ENCODE results near the gene LRRC75B. TPM values are rescaled to one million over a fixed set of nuclear protein-coding genes. Genes with fewer than 3 reads are reported as not detected.
A peak's percentile ranks its signal among the peaks of the same experiment; 100 is the strongest.

The LRRC75B gene
- total and polyA plus RNA-seq, 2 donors from 2014 or later: 23.4 to 47.6 TPM

- Histone ChIP-seq H3K36me3 (ENCODE audit: control insufficient read depth in 2 of 3, insufficient read depth in 3 of 3, low read length in 3 of 3) (peaks cover 0 to 1% (median 0%) of the 10 kb centered on the region in 3 donors), H3K4me3 (ENCODE audit: low read length in 3 of 3) (no peak overlapping the region), H3K9ac (ENCODE audit: low read length in 3 of 3) (no peak overlapping the region), H3K4me1 (ENCODE audit: control insufficient read depth in 2 of 3, insufficient read depth in 2 of 3, low read depth in 1 of 3, low read length in 3 of 3) (peaks cover 7 to 13% (median 10%) of the 10 kb centered on the region in 3 donors), H3K27me3 (ENCODE audit: control insufficient read depth, insufficient read depth, low read length) (no peaks in the 10 kb centered on the region), H3K9me3 (ENCODE audit: control insufficient read depth in 2 of 3, insufficient read depth in 1 of 3, low read length in 3 of 3) (no peaks in the 10 kb centered on the region), H3K27ac (ENCODE audit: low read depth in 2 of 2, low read length in 2 of 2) (no peak overlapping the region)
- TF ChIP-seq, protein P1, sequence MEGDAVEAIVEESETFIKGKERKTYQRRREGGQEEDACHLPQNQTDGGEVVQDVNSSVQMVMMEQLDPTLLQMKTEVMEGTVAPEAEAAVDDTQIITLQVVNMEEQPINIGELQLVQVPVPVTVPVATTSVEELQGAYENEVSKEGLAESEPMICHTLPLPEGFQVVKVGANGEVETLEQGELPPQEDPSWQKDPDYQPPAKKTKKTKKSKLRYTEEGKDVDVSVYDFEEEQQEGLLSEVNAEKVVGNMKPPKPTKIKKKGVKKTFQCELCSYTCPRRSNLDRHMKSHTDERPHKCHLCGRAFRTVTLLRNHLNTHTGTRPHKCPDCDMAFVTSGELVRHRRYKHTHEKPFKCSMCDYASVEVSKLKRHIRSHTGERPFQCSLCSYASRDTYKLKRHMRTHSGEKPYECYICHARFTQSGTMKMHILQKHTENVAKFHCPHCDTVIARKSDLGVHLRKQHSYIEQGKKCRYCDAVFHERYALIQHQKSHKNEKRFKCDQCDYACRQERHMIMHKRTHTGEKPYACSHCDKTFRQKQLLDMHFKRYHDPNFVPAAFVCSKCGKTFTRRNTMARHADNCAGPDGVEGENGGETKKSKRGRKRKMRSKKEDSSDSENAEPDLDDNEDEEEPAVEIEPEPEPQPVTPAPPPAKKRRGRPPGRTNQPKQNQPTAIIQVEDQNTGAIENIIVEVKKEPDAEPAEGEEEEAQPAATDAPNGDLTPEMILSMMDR (IDR thresholded peaks at IDR 0.05; ENCODE audit: borderline replicate concordance, extremely low read depth, insufficient read depth): no peak
- DNase-seq (peak in 1 of 5 donors; percentile 48), FAIRE-seq (no peak)
- intact Hi-C loops (cut with DNase I): no loop called here
Observed at GRCh38 chr22:24582056-24582814, 10.6 kb downstream of the LRRC75B start.

DNA sequence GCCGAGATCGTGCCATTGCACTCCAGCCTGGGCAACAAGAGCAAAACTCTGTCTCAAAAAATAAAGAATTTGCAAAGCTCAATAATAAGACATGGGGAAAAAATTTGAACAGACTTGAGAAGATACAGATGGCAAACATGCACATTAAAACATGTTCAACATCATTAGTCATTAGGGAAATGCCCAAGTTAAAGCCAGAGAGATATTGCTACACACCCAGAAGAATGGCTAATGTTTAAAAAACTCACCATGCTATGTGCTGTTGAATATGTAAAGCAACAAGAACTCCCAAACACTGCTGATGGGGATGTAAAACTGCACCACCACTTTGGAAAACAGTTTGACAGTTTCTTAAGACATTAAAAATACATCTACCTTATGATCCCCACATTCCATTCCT is 12.6 kb downstream of the LRRC75B start:
- intact Hi-C loops (cut with DNase I): no loop called here
- Histone ChIP-seq H3K9me3 (ENCODE audit: control insufficient read depth in 2 of 3, insufficient read depth in 1 of 3, low read length in 3 of 3) (no peaks in the 10 kb centered on the region), H3K4me3 (ENCODE audit: low read length in 3 of 3) (no peak overlapping the region), H3K4me1 (ENCODE audit: control insufficient read depth in 2 of 3, insufficient read depth in 2 of 3, low read depth in 1 of 3, low read length in 3 of 3) (peaks cover 7 to 10% (median 10%) of the 10 kb centered on the region in 3 donors), H3K36me3 (ENCODE audit: control insufficient read depth in 2 of 3, insufficient read depth in 3 of 3, low read length in 3 of 3) (no peaks in the 10 kb centered on the region), H3K9ac (ENCODE audit: low read length in 3 of 3) (no peak overlapping the region), H3K27me3 (ENCODE audit: control insufficient read depth, insufficient read depth, low read length) (no peaks in the 10 kb centered on the region), H3K27ac (ENCODE audit: low read depth in 2 of 2, low read length in 2 of 2) (no peak overlapping the region)
- no peak for DNase-seq
- TF ChIP-seq, protein P1 (IDR thresholded peaks at IDR 0.05; ENCODE audit: borderline replicate concordance, extremely low read depth, insufficient read depth): no peak
- no peak for FAIRE-seq

DNA sequence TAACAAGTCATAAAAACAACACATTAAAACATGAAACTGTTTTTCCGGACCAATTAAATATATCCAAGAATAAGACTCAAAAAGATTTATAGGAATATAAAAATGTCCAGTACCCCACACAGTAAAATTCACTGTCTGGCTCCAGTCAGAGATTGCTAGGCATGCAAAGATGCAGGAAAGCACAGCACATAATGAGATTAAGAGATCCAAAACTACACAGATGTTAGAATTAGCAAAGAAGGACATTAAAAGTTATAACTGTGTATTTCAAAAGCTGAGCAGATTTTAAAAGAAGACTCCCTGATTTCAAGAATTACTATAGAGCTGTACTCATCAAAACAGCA is 13.6 kb downstream of the LRRC75B start:
- peaks cover 7 to 10% (median 10%) of the 10 kb centered on the region in 3 donors for H3K4me1 ChIP-seq (ENCODE audit: control insufficient read depth in 2 of 3, insufficient read depth in 2 of 3, low read depth in 1 of 3, low read length in 3 of 3)
- no peaks in the 10 kb centered on the region for H3K9me3 ChIP-seq (ENCODE audit: control insufficient read depth in 2 of 3, insufficient read depth in 1 of 3, low read length in 3 of 3)
- no peak for FAIRE-seq
- H3K27me3 ChIP-seq (ENCODE audit: control insufficient read depth, insufficient read depth, low read length): no peaks in the 10 kb centered on the region
- H3K9ac ChIP-seq (ENCODE audit: low read length in 3 of 3): no peak overlapping the region
- peaks cover 0 to 5% (median 3%) of the 10 kb centered on the region in 3 donors for H3K36me3 ChIP-seq (ENCODE audit: control insufficient read depth in 2 of 3, insufficient read depth in 3 of 3, low read length in 3 of 3)
- peak in 2 of 5 donors; percentile 54 to 75 for DNase-seq
- H3K4me3 ChIP-seq (ENCODE audit: low read length in 3 of 3): no peak overlapping the region
- intact Hi-C loops (cut with DNase I): no loop called here
- TF ChIP-seq, protein P1 (IDR thresholded peaks at IDR 0.05; ENCODE audit: borderline replicate concordance, extremely low read depth, insufficient read depth): no peak
- H3K27ac ChIP-seq (ENCODE audit: low read depth in 2 of 2, low read length in 2 of 2): no peak overlapping the region
